Tibial artery (tissue), 4 donors: ENCODE results near the gene LRRC71.
A peak's percentile ranks its signal among the peaks of the same experiment; 100 is the strongest.

Experiments
- DNase-seq, 2 donors: peaks; one replicate each; pipeline ENCODE4 v3.0.0-alpha.2; 2019
- H3K27ac ChIP-seq, 2 donors: fragments of 200-600 bp; sonication (generic) in 1 of 2; 1 replicate in 1 of 2; 2 replicates in 1 of 2; pipeline ENCODE4 v1.5.1; 2018 to 2019; ENCODE audit warnings: mild to moderate bottlenecking in 1 of 2
- H3K27me3 ChIP-seq, 2 donors: fragments of 200-600 bp; sonication (generic) in 1 of 2; one replicate each; pipeline versions ENCODE4 v1.5.1 to v1.6.0; 2016 to 2019
- H3K36me3 ChIP-seq, 3 donors: fragments of 200-600 bp; sonication (generic) in 2 of 3; one replicate each; pipeline ENCODE4 v1.5.1; 2016 to 2019; ENCODE audit warnings: mild to moderate bottlenecking in 2 of 3
- H3K4me1 ChIP-seq, 4 donors: fragments of 200-600 bp; sonication (generic) in 2 of 4; 1 replicate in 3 of 4; 2 replicates in 1 of 4; pipeline ENCODE4 v1.5.1; 2016 to 2019
- H3K4me3 ChIP-seq, 2 donors: fragments of 200-600 bp; sonication (generic) in 1 of 2; 1 replicate in 1 of 2; 2 replicates in 1 of 2; pipeline ENCODE4 v1.5.1; 2018 to 2019; ENCODE audit warnings: mild to moderate bottlenecking in 2 of 2
- H3K9me3 ChIP-seq, 3 donors: fragments of 200-600 bp; sonication (generic) in 1 of 3; one replicate each; pipeline ENCODE4 v1.5.1; 2016 to 2019
- intact Hi-C: fragments of 100-400 bp; cut with DNase I; formaldehyde crosslinking; loops from one replicate; pipeline ENCODE4 v1.15.0; 2023; ENCODE audit warnings: low total_unique reads
- TF ChIP-seq, protein P1 (sequence below), 2 experiments: fragments of 200-600 bp in 1 of 2; fragments of 450-650 bp in 1 of 2; IDR thresholded peaks; one replicate each; pipeline ENCODE4 v1.5.1; 2017 to 2019; ENCODE audit warnings: antibody characterized with exemption in 2 of 2, mild to moderate bottlenecking in 1 of 2, moderate library complexity in 1 of 2

LRRC71 gene

GRCh38 chr1:156943756-156944155 is 23.3 kb downstream of the LRRC71 start:
- Histone ChIP-seq H3K9me3 (no peaks in the 10 kb centered on the region), H3K27me3 (no peaks in the 10 kb centered on the region), H3K27ac (no peak overlapping the region), H3K4me1 (no peaks in the 10 kb centered on the region), H3K36me3 (peaks cover 90 to 100% (median 99%) of the 10 kb centered on the region in 3 donors), H3K4me3 (no peak overlapping the region)
- TF ChIP-seq, protein P1, sequence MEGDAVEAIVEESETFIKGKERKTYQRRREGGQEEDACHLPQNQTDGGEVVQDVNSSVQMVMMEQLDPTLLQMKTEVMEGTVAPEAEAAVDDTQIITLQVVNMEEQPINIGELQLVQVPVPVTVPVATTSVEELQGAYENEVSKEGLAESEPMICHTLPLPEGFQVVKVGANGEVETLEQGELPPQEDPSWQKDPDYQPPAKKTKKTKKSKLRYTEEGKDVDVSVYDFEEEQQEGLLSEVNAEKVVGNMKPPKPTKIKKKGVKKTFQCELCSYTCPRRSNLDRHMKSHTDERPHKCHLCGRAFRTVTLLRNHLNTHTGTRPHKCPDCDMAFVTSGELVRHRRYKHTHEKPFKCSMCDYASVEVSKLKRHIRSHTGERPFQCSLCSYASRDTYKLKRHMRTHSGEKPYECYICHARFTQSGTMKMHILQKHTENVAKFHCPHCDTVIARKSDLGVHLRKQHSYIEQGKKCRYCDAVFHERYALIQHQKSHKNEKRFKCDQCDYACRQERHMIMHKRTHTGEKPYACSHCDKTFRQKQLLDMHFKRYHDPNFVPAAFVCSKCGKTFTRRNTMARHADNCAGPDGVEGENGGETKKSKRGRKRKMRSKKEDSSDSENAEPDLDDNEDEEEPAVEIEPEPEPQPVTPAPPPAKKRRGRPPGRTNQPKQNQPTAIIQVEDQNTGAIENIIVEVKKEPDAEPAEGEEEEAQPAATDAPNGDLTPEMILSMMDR (IDR thresholded peaks at IDR 0.05) = no peak
- intact Hi-C loops = no loop called here
- peak in 1 of 2 donors; percentile 29 for DNase-seq

DNA sequence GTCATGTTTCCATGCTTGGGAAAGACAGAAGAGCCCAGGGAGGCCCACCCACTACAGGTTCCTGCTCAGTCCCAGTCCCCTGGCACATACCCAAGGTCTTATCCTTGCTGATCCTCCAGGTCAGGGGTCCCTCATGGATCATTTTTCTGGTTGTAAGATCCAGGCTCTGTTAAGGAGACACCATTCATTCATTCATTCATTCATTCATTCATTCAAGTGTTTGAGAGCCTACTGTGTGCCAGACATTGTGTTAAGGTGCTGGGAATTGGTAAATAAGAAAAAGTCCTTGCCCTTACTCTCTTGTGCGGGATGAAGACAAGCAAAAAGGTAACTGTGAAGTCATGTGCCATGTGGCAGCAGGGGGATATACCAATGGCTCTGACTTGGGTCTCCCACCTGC is 23.8 kb downstream of the LRRC71 start:
- Histone ChIP-seq H3K4me3 (no peak overlapping the region), H3K9me3 (no peaks in the 10 kb centered on the region), H3K36me3 (peaks cover 91 to 100% (median 99%) of the 10 kb centered on the region in 3 donors), H3K4me1 (no peaks in the 10 kb centered on the region), H3K27ac (no peak overlapping the region), H3K27me3 (no peaks in the 10 kb centered on the region)
- peak in 1 of 2 donors; percentile 10 for DNase-seq
- TF ChIP-seq, protein P1 (IDR thresholded peaks at IDR 0.05) = no peak
- intact Hi-C loops = no loop called here

DNA sequence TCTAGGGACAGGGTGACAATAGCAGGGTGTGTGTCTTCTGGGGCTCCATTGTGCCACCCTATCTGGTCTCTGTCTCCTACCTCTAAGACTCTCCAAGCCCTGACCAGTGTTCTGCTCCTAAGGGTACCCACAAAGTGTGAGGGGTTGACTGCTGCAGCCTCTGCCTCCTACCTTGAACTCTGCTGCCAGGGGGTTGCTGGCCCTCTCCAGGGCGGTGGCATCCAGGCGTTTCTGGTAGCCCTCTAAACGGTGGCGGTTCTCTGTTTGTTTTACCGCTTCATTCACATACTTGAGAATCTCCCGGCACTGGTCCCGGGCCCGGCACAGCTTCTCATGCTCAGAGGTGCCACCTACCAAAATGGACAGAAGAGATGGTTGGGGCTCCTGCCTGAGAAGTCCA is 24.4 kb downstream of the LRRC71 start:
- Histone ChIP-seq H3K27me3 (no peaks in the 10 kb centered on the region), H3K4me1 (no peaks in the 10 kb centered on the region), H3K36me3 (peaks cover 90 to 100% (median 99%) of the 10 kb centered on the region in 3 donors), H3K9me3 (no peaks in the 10 kb centered on the region), H3K4me3 (no peak overlapping the region), H3K27ac (no peak overlapping the region)
- intact Hi-C loops = no loop called here
- TF ChIP-seq, protein P1 (IDR thresholded peaks at IDR 0.05) = no peak
- DNase-seq = peak in 1 of 2 donors; percentile 33

DNA sequence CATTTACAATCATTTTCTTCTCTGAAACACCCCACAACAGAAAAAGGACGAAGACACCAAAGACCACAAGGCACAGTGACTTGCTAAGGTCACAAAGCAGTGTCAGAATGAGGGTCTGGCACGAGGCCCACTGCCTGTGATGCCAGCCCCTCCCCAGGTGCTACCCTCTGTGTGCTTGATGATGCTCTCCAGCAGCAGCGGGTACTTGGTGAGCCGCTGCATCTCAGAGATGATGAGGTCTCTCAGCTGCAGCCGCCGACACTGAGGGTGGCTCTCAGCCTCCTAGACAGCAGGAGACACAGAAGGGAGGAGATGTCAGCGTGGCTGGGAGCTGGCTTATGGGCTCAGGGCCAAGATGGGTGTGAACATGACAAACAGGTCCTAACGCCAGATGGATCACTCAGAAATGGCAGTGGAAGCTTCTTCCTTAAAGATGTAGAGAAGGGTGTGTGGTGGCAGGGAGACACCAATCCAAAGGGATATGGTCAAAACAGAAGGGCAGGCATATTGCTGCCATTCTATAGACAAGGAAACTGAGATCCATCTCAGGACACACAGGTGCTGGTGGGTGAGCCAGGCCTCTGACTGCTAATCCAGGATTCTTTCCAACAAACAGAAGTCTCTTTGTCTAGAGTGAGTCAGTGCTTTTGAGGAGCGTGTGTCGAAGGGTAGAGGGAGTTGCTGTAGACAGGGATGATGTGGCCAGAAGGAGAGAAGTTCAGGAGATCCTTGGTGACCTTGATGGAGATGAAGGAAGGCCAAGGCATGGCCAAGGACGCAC is 25.6 kb downstream of the LRRC71 start:
- Histone ChIP-seq H3K27me3 (no peaks in the 10 kb centered on the region), H3K36me3 (peaks cover 81 to 100% (median 99%) of the 10 kb centered on the region in 3 donors), H3K4me3 (no peak overlapping the region), H3K4me1 (no peaks in the 10 kb centered on the region), H3K27ac (no peak overlapping the region), H3K9me3 (no peaks in the 10 kb centered on the region)
- peak in 1 of 2 donors; percentile 57 for DNase-seq
- intact Hi-C loops = no loop called here
- TF ChIP-seq, protein P1 (IDR thresholded peaks at IDR 0.05) = no peak

- Histone ChIP-seq H3K27me3 (no peaks in the 10 kb centered on the region), H3K4me1 (no peaks in the 10 kb centered on the region), H3K27ac (no peak overlapping the region), H3K36me3 (peaks cover 71 to 100% (median 99%) of the 10 kb centered on the region in 3 donors), H3K4me3 (no peak overlapping the region), H3K9me3 (no peaks in the 10 kb centered on the region)
- DNase-seq = peak in 1 of 2 donors; percentile 41
- intact Hi-C loops = no loop called here
- TF ChIP-seq, protein P1 (IDR thresholded peaks at IDR 0.05) = no peak
Measured at GRCh38 chr1:156947127-156947526, 26.7 kb downstream of the LRRC71 start.
